Left ventricle myocardium inferior (tissue), 1 donor: Measurements from ENCODE around the gene EVL. TPM values are rescaled to one million over a fixed set of nuclear protein-coding genes. Genes with fewer than 3 reads are reported as not detected.

ENCODE experiments used
- DNase-seq: peaks from one replicate; pipeline ENCODE4 v3.0.0-alpha.2; 2020
- H3K27ac ChIP-seq: fragments of 200-600 bp; replicated peaks from 2 replicates; pipeline ENCODE4 v1.8.0; 2021
- H3K27me3 ChIP-seq: fragments of 200-600 bp; 2 replicates; pipeline ENCODE4 v1.8.0; 2021; ENCODE audit warnings: low read depth
- H3K36me3 ChIP-seq: fragments of 200-600 bp; 2 replicates; pipeline ENCODE4 v1.8.0; 2021
- H3K4me1 ChIP-seq: fragments of 200-600 bp; 2 replicates; pipeline ENCODE4 v1.8.0; 2021
- H3K4me3 ChIP-seq: fragments of 200-600 bp; 2 replicates; pipeline ENCODE4 v1.8.0; 2021; ENCODE audit warnings: mild to moderate bottlenecking, moderate library complexity
- H3K9me3 ChIP-seq: fragments of 200-600 bp; replicated peaks from 2 replicates; pipeline ENCODE4 v1.8.0; 2021
- intact Hi-C: fragments of 100-400 bp; cut with micrococcal nuclease; formaldehyde crosslinking; loops from one replicate; pipeline ENCODE4 v1.11.0; 2022
- total RNA-seq: library from RNA; stranded (reverse); fragmentation: NEBNext Ultra II Directional; extraction: Animal tissue kit (Norgen Biotek cat#: 25700); gene quantifications from one replicate; pipeline ENCODE4 v1.2.1, GENCODE V29; 2021
- TF ChIP-seq, protein P1 (sequence below): fragments of 200-600 bp; IDR thresholded peaks from 2 replicates; pipeline ENCODE4 v1.8.0; 2021; ENCODE audit warnings: antibody characterized with exemption, mild to moderate bottlenecking, borderline replicate concordance
- donor health status: DM: no; HTN: yes; CAD: no; lungs with severe emphysema.

EVL gene
- total RNA-seq, 1 donor from 2014 or later, result 39.7 TPM

DNA sequence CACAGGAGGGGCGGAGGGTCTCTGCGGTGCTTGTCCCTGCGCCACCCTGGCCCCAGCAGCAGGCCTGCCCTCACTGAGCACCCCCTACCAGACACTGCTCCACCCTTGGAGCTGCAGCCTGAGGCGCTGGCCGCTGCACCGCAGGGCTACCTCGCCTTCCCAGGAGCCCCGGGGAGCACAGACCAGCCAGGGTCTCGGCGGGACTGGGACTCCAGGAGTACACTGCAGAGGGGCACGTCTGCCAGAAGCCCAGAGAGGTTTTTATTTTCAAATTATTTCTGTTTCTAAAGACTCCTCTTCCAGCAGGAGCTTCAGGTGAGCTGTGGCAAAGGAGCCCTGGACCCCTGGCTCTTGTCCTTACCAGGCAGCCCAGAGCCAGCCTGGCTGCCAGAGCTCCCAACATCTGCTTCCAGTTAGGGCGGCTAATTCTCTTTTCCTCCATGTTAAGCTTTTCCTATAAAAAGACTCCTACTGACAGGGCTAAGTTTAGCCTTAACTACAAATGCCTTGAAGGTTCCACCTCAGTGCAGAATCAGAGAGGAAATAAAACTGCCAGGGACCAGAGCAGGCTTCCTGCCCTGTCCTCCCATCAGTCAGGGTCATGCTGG is 67.8 kb downstream of the EVL start:
- peaks cover 44% of the 10 kb centered on the region for H3K36me3 ChIP-seq
- no peak for DNase-seq
- peaks cover 20% of the 10 kb centered on the region for H3K4me1 ChIP-seq
- no peaks in the 10 kb centered on the region for H3K9me3 ChIP-seq
- intact Hi-C loops, result no loop called here
- no peak overlapping the region for H3K4me3 ChIP-seq
- TF ChIP-seq, protein P1, sequence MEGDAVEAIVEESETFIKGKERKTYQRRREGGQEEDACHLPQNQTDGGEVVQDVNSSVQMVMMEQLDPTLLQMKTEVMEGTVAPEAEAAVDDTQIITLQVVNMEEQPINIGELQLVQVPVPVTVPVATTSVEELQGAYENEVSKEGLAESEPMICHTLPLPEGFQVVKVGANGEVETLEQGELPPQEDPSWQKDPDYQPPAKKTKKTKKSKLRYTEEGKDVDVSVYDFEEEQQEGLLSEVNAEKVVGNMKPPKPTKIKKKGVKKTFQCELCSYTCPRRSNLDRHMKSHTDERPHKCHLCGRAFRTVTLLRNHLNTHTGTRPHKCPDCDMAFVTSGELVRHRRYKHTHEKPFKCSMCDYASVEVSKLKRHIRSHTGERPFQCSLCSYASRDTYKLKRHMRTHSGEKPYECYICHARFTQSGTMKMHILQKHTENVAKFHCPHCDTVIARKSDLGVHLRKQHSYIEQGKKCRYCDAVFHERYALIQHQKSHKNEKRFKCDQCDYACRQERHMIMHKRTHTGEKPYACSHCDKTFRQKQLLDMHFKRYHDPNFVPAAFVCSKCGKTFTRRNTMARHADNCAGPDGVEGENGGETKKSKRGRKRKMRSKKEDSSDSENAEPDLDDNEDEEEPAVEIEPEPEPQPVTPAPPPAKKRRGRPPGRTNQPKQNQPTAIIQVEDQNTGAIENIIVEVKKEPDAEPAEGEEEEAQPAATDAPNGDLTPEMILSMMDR, result no peak
- no peaks in the 10 kb centered on the region for H3K27me3 ChIP-seq
- H3K27ac ChIP-seq, result no peak overlapping the region

DNA sequence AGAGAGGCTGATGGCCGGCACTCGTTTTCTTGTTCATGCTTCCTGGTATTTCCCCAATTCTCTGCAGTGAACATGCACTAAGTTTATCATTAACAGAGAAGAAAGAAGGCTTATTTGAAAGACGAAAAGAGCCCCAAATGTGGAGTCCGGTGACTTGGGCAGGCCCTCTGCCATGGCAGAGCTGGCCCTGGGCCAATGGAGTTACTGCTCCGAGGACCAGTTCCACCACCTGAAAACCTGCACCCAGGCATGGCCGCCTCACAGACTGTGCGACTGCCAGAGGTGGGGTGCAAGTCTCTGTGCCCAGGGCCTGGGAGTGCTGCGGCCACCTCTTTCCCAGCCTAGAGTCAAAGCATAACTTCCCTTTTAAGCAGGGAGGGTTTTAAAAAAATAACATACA is 69.4 kb downstream of the EVL start:
- intact Hi-C loops, result no loop called here
- no peak for DNase-seq
- Histone ChIP-seq H3K9me3 (no peaks in the 10 kb centered on the region), H3K4me3 (no peak overlapping the region), H3K27me3 (no peaks in the 10 kb centered on the region), H3K36me3 (peaks cover 43% of the 10 kb centered on the region), H3K27ac (no peak overlapping the region), H3K4me1 (peaks cover 5% of the 10 kb centered on the region)
- TF ChIP-seq, protein P1, result no peak

DNA sequence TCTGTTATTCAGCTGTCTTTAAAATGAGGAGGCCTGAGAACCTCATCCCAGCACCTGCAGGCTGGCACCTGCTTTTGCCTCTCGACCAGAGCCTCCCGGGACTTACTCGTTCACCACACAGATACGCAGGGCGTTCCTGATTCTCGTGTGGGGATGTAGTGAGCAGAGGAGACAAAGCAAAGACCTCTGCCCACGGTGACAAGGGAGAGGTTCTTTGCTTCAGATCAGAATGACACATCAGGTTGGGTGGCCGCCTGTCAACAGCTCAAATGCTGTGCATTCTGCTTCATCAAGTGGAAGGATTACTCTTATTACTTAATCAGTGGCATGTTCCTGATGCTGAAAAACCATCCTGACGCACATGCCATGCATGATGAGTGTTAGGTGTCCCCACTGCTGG is 69.9 kb downstream of the EVL start:
- no peaks in the 10 kb centered on the region for H3K27me3 ChIP-seq
- H3K9me3 ChIP-seq, result no peaks in the 10 kb centered on the region
- intact Hi-C loops, result no loop called here
- no peak overlapping the region for H3K27ac ChIP-seq
- TF ChIP-seq, protein P1, result no peak
- H3K36me3 ChIP-seq, result peaks cover 40% of the 10 kb centered on the region
- no peaks in the 10 kb centered on the region for H3K4me1 ChIP-seq
- no peak for DNase-seq
- no peak overlapping the region for H3K4me3 ChIP-seq

DNA sequence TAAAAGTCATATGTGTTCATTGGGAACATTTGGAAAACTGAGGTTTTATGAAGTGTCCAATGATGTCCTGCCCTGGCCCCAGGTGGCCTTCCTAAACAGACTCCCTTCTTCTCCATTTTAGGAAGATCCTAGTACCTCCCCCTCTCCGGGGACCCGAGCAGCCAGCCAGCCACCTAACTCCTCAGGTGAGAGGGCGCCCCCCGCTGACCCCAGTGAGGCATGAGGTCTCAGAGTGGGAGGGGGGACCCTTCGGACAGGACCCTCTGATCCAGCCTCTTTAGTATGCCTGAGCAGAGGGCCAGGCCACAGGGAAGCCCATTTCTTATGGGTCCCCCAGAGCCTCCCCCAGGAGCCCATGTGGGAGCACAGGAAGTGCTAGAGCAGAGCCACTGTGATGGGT is 70.6 kb downstream of the EVL start:
- intact Hi-C loops, result no loop called here
- peaks cover 1% of the 10 kb centered on the region for H3K4me1 ChIP-seq
- H3K4me3 ChIP-seq, result no peak overlapping the region
- peaks cover 40% of the 10 kb centered on the region for H3K36me3 ChIP-seq
- H3K9me3 ChIP-seq, result no peaks in the 10 kb centered on the region
- H3K27ac ChIP-seq, result no peak overlapping the region
- TF ChIP-seq, protein P1, result no peak
- DNase-seq, result no peak
- no peaks in the 10 kb centered on the region for H3K27me3 ChIP-seq

DNA sequence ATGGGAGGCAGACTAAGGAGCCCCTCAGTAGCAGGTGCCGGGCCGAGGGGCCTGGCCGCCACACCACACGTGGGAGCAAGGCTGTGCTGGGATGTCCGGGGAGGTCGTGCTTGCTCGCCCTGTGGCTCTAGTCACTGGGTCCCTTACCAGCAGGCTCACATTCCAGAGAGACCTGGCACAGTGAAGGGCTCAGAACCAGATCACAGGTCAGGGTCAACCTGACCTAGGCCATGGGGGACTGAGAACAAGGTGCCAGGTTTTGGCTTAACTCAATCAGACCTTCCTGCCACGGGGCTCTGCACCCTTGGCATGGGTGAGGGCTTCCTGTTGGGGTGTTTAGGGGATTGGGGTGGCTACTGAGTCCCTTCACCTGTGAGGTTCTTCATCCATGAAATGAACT is 72.0 kb downstream of the EVL start:
- intact Hi-C loops, result no loop called here
- TF ChIP-seq, protein P1, result no peak
- DNase-seq, result no peak
- Histone ChIP-seq H3K4me1 (peaks cover 15% of the 10 kb centered on the region), H3K9me3 (no peaks in the 10 kb centered on the region), H3K27ac (no peak overlapping the region), H3K27me3 (no peaks in the 10 kb centered on the region), H3K4me3 (no peak overlapping the region), H3K36me3 (peaks cover 36% of the 10 kb centered on the region)
